GM19455 (cell line): ENCODE data around the gene DIAPH2.

Source experiments
- ATAC-seq: cut with Tn5 transposase; IDR thresholded peaks from one replicate; pipeline ENCODE4 v1.9.1; 2021; ENCODE audit not compliant: unreplicated experiment

DIAPH2 gene

GRCh38 chrX:97284531-97284930 lies 599.9 kb downstream of the DIAPH2 start:
- ATAC-seq: no peak

- no peak for ATAC-seq
Measured at GRCh38 chrX:97290199-97290598, 605.6 kb downstream of the DIAPH2 start.

- no peak for ATAC-seq
Measured at GRCh38 chrX:97294041-97294440, 609.4 kb downstream of the DIAPH2 start.

- ATAC-seq: no peak
Measured at GRCh38 chrX:97295954-97296353, 611.3 kb downstream of the DIAPH2 start.

- ATAC-seq: no peak
Measured at GRCh38 chrX:97306771-97307470, 622.3 kb downstream of the DIAPH2 start.

GRCh38 chrX:97308171-97308570 lies 623.5 kb downstream of the DIAPH2 start:
- no peak for ATAC-seq

GRCh38 chrX:97309487-97310116 lies 625.0 kb downstream of the DIAPH2 start:
- ATAC-seq: no peak

GRCh38 chrX:97310373-97310772 lies 625.7 kb downstream of the DIAPH2 start:
- ATAC-seq: no peak

GRCh38 chrX:97311066-97311778 lies 626.6 kb downstream of the DIAPH2 start:
- no peak for ATAC-seq

- ATAC-seq: no peak
Measured at GRCh38 chrX:97314345-97314744, 629.7 kb downstream of the DIAPH2 start.

- no peak for ATAC-seq
Measured at GRCh38 chrX:97315939-97316338, 631.3 kb downstream of the DIAPH2 start.

- ATAC-seq: no peak
Measured at GRCh38 chrX:97320305-97320704, 635.7 kb downstream of the DIAPH2 start.

- ATAC-seq: no peak
Measured at GRCh38 chrX:97322401-97322800, 637.8 kb downstream of the DIAPH2 start.

- ATAC-seq: peak; percentile 95
Measured at GRCh38 chrX:97326456-97326855, 641.8 kb downstream of the DIAPH2 start.

- ATAC-seq: no peak
Measured at GRCh38 chrX:97328853-97329390, 644.3 kb downstream of the DIAPH2 start.

- ATAC-seq: peak; percentile 49
Measured at GRCh38 chrX:97330151-97330550, 645.5 kb downstream of the DIAPH2 start.

GRCh38 chrX:97332963-97333362 lies 648.3 kb downstream of the DIAPH2 start:
- ATAC-seq: no peak

- ATAC-seq: no peak
Measured at GRCh38 chrX:97334850-97335249, 650.2 kb downstream of the DIAPH2 start.

- no peak for ATAC-seq
Measured at GRCh38 chrX:97344724-97345123, 660.1 kb downstream of the DIAPH2 start.

- no peak for ATAC-seq
Measured at GRCh38 chrX:97358941-97359340, 674.3 kb downstream of the DIAPH2 start.

- ATAC-seq: no peak
Measured at GRCh38 chrX:97363843-97364242, 679.2 kb downstream of the DIAPH2 start.

GRCh38 chrX:97366237-97366636 lies 681.6 kb downstream of the DIAPH2 start:
- no peak for ATAC-seq
